T follicular helper cell (primary cell): ENCODE data around the gene CCNDBP1.

ENCODE experiments used
- DNase-seq: peaks from one replicate; pipeline ENCODE4 v3.0.0-alpha.2; 2020; ENCODE audit warnings: low read depth

CCNDBP1 gene

GRCh38 chr15:43246261-43246774, 61.1 kb downstream of the CCNDBP1 start:
- DNase-seq, result no peak
